Measurements from ENCODE around the gene HBE1.

HBE1 gene

GRCh38 chr11:5233307-5233706 lies 36.4 kb downstream of the HBE1 start:
- DNase-seq (ENCODE audit: low read depth), result no peak

GRCh38 chr11:5232821-5233220 lies 36.9 kb downstream of the HBE1 start:
- DNase-seq (ENCODE audit: low read depth), result no peak

GRCh38 chr11:5232176-5232575 lies 37.6 kb downstream of the HBE1 start:
- no peak for DNase-seq (ENCODE audit: low read depth)

GRCh38 chr11:5231111-5231510 lies 38.6 kb downstream of the HBE1 start:
- DNase-seq (ENCODE audit: low read depth), result no peak

- no peak for DNase-seq (ENCODE audit: low read depth)
Measured at GRCh38 chr11:5230266-5230665, 39.5 kb downstream of the HBE1 start.

GRCh38 chr11:5229796-5230195 lies 39.9 kb downstream of the HBE1 start:
- no peak for DNase-seq (ENCODE audit: low read depth)

GRCh38 chr11:5229356-5229755 lies 40.4 kb downstream of the HBE1 start:
- DNase-seq (ENCODE audit: low read depth), result no peak

- no peak for DNase-seq (ENCODE audit: low read depth)
Measured at GRCh38 chr11:5228124-5228523, 41.6 kb downstream of the HBE1 start.

GRCh38 chr11:5227681-5228080 lies 42.1 kb downstream of the HBE1 start:
- no peak for DNase-seq (ENCODE audit: low read depth)

GRCh38 chr11:5226732-5227310 lies 42.9 kb downstream of the HBE1 start, which contains the start of gene HBB:
TSS of gene HBB (minus strand) at chr11:5227071. CDS start at chr11:5227021, 50 bp downstream.
- DNase-seq (ENCODE audit: low read depth), result no peak

GRCh38 chr11:5225480-5225871 lies 44.3 kb downstream of the HBE1 start:
- no peak for DNase-seq (ENCODE audit: low read depth)

GRCh38 chr11:5224538-5225479 lies 44.9 kb downstream of the HBE1 start:
- no peak for DNase-seq (ENCODE audit: low read depth)

- no peak for DNase-seq (ENCODE audit: low read depth)
Measured at GRCh38 chr11:5223686-5224085, 46.1 kb downstream of the HBE1 start.

GRCh38 chr11:5223146-5223545 lies 46.6 kb downstream of the HBE1 start:
- no peak for DNase-seq (ENCODE audit: low read depth)
